OCI-LY7 (cell line): ENCODE results near the gene ITPKB. TPM values are rescaled to one million over a fixed set of nuclear protein-coding genes. Genes with fewer than 3 reads are reported as not detected.

Experiments used
- BruUV-seq: library from RNA; stranded (reverse); fragments of 400-500 nt; replicated peaks from 2 replicates; lab custom pipeline; 2021; lab: Mats Ljungman, UMichigan
- CTCF ChIA-PET: fragments of 300-600 bp; sonication (Branson Sonifier 250); formaldehyde crosslinking; loops from one replicate; lab custom pipeline; 2022; ENCODE audit warnings: antibody characterized with exemption; ENCODE audit not compliant: unreplicated experiment; lab: Charles Lee
- POLR2A ChIA-PET: fragments of 300-600 bp; sonication (Branson Sonifier 250); formaldehyde crosslinking; loops from one replicate; lab custom pipeline; 2022; ENCODE audit warnings: antibody characterized with exemption; lab: Charles Lee
- DNase-seq: peaks from one replicate; pipeline ENCODE4 v3.0.0-alpha.2; 2015; ENCODE audit warnings: low spot score
- H2AFZ ChIP-seq: fragments of 200-600 bp; sonication (generic), shearing (Covaris generic); 2 replicates; pipeline ENCODE4 v1.6.1; 2014; ENCODE audit warnings: mild to moderate bottlenecking, antibody characterized with exemption, low read length, moderate library complexity
- H3K27ac ChIP-seq: fragments of 200-600 bp; sonication (generic); 2 replicates; pipeline ENCODE4 v1.5.1; 2014; ENCODE audit warnings: mixed run types, low read depth, mild to moderate bottlenecking, moderate library complexity, low read length, inconsistent platforms; ENCODE audit not compliant: poor library complexity, severe bottlenecking
- H3K36me3 ChIP-seq: fragments of 200-600 bp; sonication (generic); 2 replicates; pipeline ENCODE4 v1.6.1; 2014; ENCODE audit warnings: mild to moderate bottlenecking, antibody characterized with exemption, low read length, moderate library complexity, mixed read lengths; ENCODE audit not compliant: insufficient read depth
- H3K4me1 ChIP-seq: fragments of 200-600 bp; sonication (generic); 2 replicates; pipeline ENCODE4 v1.5.1; 2014; ENCODE audit warnings: mild to moderate bottlenecking, low read length; ENCODE audit not compliant: insufficient read depth, poor library complexity, severe bottlenecking
- H3K4me2 ChIP-seq: fragments of 200-600 bp; sonication (generic); 2 replicates; pipeline ENCODE4 v1.6.1; 2014; ENCODE audit warnings: mild to moderate bottlenecking, low read length
- H3K4me3 ChIP-seq: fragments of 200-600 bp; sonication (generic); 2 replicates; pipeline ENCODE4 v1.5.1; 2014; ENCODE audit warnings: mild to moderate bottlenecking, low read depth, low read length; ENCODE audit not compliant: poor library complexity, severe bottlenecking
- H3K79me2 ChIP-seq: fragments of 200-600 bp; sonication (generic); 2 replicates; pipeline ENCODE4 v1.6.1; 2016; ENCODE audit warnings: low read depth, mild to moderate bottlenecking, low read length, moderate library complexity, mixed read lengths; ENCODE audit not compliant: insufficient read depth
- H3K9me2 ChIP-seq: fragments of 200-600 bp; sonication (generic); 2 replicates; pipeline ENCODE4 v1.6.1; 2016; ENCODE audit warnings: mild to moderate bottlenecking, low read length, mixed read lengths; ENCODE audit not compliant: insufficient read depth
- H3K9me3 ChIP-seq: fragments of 200-600 bp; sonication (generic); 2 replicates; pipeline ENCODE4 v1.6.1; 2014; ENCODE audit warnings: mild to moderate bottlenecking, mixed run types, low read length, mixed read lengths
- H4K20me1 ChIP-seq: fragments of 200-600 bp; sonication (generic); 2 replicates; pipeline ENCODE4 v1.6.1; 2014; ENCODE audit warnings: mild to moderate bottlenecking, antibody characterized with exemption, low read length, moderate library complexity, mixed read lengths; ENCODE audit not compliant: insufficient read depth
- EZH2phosphoT487 ChIP-seq: fragments of 200-600 bp; sonication (generic); IDR thresholded peaks from 2 replicates; pipeline ENCODE4 v1.6.1; 2018; ENCODE audit warnings: low read depth, borderline replicate concordance, mild to moderate bottlenecking, mixed run types, antibody characterized with exemption, low read length, moderate library complexity, mixed read lengths
- intact Hi-C: fragments of 100-400 bp; cut with micrococcal nuclease; formaldehyde crosslinking; loops from one replicate; pipeline ENCODE4 v1.10.0; 2022; ENCODE audit not compliant: unreplicated experiment
- total RNA-seq, 2 experiments: library from RNA; depleted of rRNA in 1 of 2; stranded (reverse); fragments of >200 nt in 1 of 2; shearing (Covaris generic) in 1 of 2; gene quantifications; 2 replicates each; pipeline ENCODE4 v1.2.3, GENCODE V29; 2014 to 2022
- TF ChIP-seq, protein P1 (sequence below): fragments of 200-600 bp; sonication (generic); conservative IDR thresholded peaks from 2 replicates; pipeline ENCODE4 v1.5.1; 2014; ENCODE audit warnings: mild to moderate bottlenecking, antibody characterized with exemption, low read length, moderate library complexity, mixed read lengths

ITPKB gene
- total RNA-seq, 2 experiments from 2014 or later: 20.5 to 33.3 TPM

DNA sequence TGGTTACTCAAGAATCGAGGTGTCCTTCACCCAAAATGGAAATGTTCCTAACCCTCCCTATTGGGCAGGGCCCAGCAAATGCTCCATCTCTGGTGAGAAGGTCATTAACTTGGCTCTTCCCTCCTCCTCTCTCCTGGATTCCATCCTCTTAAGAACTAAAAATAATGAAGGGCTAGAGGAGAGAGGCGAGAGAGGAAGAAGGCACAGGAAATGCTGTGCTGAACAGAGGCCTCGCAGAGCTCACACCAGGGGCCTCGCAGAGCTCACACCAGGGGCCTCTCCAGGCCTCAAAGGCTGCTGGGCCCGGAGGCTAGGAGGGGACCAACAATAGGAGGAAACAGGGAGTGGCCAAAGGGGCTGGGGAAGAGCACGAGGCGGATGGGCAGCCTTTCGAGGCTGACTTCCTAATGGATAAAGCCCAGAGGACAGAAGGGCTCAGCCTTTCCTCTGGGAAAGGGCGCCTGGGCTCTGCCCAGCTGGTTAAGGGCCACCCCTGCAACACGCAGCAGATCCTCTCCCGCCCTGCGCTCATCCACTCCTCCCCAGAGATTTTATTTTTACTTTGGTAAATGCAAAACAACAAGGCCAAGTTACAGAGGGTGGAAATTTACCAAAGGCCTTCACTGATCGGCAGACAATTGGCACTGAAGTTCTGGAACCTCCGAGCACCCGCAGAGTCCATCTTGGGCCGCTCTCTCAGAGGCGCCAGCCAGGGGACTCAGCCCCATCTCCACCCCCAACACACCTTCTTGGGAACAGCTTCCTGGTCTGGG, 78.5 kb downstream of the ITPKB start:
- Histone ChIP-seq H2AFZ (no peak overlapping the region), H3K9me2 (no peaks in the 10 kb centered on the region), H3K27ac (no peak overlapping the region), H3K79me2 (peaks cover 74% of the 10 kb centered on the region; the same call in 1 of the 2 replicates), H3K9me3 (no peaks in the 10 kb centered on the region), H4K20me1 (no peaks in the 10 kb centered on the region), H3K4me2 (no peak overlapping the region; the same call in 1 of the 2 replicates), H3K4me3 (peak overlapping the region; percentile 25), H3K4me1 (peaks cover 26% of the 10 kb centered on the region), H3K36me3 (peaks cover 45% of the 10 kb centered on the region; the same call in 1 of the 2 replicates)
- CTCF ChIA-PET: interaction anchor here (0.8 to 4.7 kb wide), 3 partner anchors 13 to 21 kb away, joined by 3 to 23 read pairs (median 5); no protein-coding TSS in a partner anchor
- no TSS peak for BruUV-seq
- POLR2A ChIA-PET: interaction anchor here (0.6 to 8.9 kb wide), 12 partner anchors 7 to 661 kb away, joined by 3 to 125 read pairs (median 4); partner anchors contain the start of gene SDE2
- intact Hi-C loops: no loop called here
- DNase-seq: peak; percentile 71
- TF ChIP-seq EZH2phosphoT487: no peak
- TF ChIP-seq, protein P1, sequence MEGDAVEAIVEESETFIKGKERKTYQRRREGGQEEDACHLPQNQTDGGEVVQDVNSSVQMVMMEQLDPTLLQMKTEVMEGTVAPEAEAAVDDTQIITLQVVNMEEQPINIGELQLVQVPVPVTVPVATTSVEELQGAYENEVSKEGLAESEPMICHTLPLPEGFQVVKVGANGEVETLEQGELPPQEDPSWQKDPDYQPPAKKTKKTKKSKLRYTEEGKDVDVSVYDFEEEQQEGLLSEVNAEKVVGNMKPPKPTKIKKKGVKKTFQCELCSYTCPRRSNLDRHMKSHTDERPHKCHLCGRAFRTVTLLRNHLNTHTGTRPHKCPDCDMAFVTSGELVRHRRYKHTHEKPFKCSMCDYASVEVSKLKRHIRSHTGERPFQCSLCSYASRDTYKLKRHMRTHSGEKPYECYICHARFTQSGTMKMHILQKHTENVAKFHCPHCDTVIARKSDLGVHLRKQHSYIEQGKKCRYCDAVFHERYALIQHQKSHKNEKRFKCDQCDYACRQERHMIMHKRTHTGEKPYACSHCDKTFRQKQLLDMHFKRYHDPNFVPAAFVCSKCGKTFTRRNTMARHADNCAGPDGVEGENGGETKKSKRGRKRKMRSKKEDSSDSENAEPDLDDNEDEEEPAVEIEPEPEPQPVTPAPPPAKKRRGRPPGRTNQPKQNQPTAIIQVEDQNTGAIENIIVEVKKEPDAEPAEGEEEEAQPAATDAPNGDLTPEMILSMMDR: no peak

DNA sequence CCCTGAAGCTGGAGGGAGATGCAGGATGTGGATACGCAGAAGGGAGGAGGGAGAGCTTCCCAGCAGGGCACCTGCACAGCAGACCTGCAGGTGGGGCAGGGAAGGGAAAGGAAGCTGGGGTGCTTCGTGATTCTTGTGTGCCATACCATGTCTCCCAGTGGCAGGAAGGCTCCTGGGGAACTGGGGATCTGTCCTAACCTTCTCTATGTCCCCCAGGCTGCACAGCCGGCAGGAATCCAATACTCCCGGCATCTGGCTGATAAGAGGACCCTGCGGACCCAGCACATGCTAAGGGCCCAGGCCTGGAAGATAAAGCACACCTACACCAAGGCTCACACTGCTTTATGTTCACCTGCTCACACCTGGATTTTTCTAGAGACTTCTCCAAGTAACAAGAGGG, 79.4 kb downstream of the ITPKB start:
- H3K4me2 ChIP-seq: no peak overlapping the region; the same call in 1 of the 2 replicates
- POLR2A ChIA-PET: interaction anchor here (0.7 to 8.9 kb wide), 2 partner anchors 16 to 75 kb away, joined by 7 to 125 read pairs; no protein-coding TSS in a partner anchor
- no TSS peak for BruUV-seq
- H3K36me3 ChIP-seq: peaks cover 38% of the 10 kb centered on the region; the same call in 1 of the 2 replicates
- no peaks in the 10 kb centered on the region for H3K9me3 ChIP-seq
- DNase-seq: no peak
- intact Hi-C loops: loop anchor here (10.0 kb wide), 1 partner anchor 735 kb away; the partner anchor contains the start of gene PYCR2
- no peak overlapping the region for H3K27ac ChIP-seq
- no peaks in the 10 kb centered on the region for H3K9me2 ChIP-seq
- no peak overlapping the region for H2AFZ ChIP-seq
- no peak overlapping the region for H3K4me3 ChIP-seq
- H4K20me1 ChIP-seq: no peaks in the 10 kb centered on the region
- peaks cover 17% of the 10 kb centered on the region for H3K4me1 ChIP-seq
- CTCF ChIA-PET: no interaction called here
- TF ChIP-seq EZH2phosphoT487: no peak
- TF ChIP-seq, protein P1: no peak
- H3K79me2 ChIP-seq: peaks cover 74% of the 10 kb centered on the region; the same call in 1 of the 2 replicates
